PFSK-1 (cell line): ENCODE data around the gene WSCD2.

Experiments
- FOXP2 ChIP-seq: optimal IDR thresholded peaks from 2 replicates; pipeline ENCODE3; 2011; ENCODE audit warnings: borderline replicate concordance, control low read depth, inconsistent platforms; ENCODE audit not compliant: insufficient read depth; ENCODE audit errors: extremely low read length, extremely low read depth
- POLR2AphosphoS5 ChIP-seq: IDR thresholded peaks from 2 replicates; pipeline ENCODE4 v1.6.1; 2012; ENCODE audit warnings: low read depth, mild to moderate bottlenecking, control low read depth, low read length, moderate library complexity
- SIN3A ChIP-seq: IDR thresholded peaks from 2 replicates; pipeline ENCODE4 v1.6.1; 2012; ENCODE audit warnings: mild to moderate bottlenecking, low read length, moderate library complexity, borderline replicate concordance; ENCODE audit not compliant: insufficient read depth
- TAF1 ChIP-seq: IDR thresholded peaks from 2 replicates; pipeline ENCODE4 v1.6.1; 2012; ENCODE audit warnings: low read length, control low read depth, borderline replicate concordance; ENCODE audit not compliant: insufficient read depth
- TF ChIP-seq, protein P1 (sequence below), 2 experiments: IDR thresholded peaks; 2 replicates each; pipeline versions ENCODE4 v1.6.1 to v1.8.0; 2011 to 2012; ENCODE audit warnings: low read depth in 2 of 2, low read length in 2 of 2, control low read depth in 1 of 2, inconsistent platforms in 1 of 2, mild to moderate bottlenecking in 1 of 2, moderate library complexity in 1 of 2; ENCODE audit not compliant: insufficient read depth in 1 of 2

DNA sequence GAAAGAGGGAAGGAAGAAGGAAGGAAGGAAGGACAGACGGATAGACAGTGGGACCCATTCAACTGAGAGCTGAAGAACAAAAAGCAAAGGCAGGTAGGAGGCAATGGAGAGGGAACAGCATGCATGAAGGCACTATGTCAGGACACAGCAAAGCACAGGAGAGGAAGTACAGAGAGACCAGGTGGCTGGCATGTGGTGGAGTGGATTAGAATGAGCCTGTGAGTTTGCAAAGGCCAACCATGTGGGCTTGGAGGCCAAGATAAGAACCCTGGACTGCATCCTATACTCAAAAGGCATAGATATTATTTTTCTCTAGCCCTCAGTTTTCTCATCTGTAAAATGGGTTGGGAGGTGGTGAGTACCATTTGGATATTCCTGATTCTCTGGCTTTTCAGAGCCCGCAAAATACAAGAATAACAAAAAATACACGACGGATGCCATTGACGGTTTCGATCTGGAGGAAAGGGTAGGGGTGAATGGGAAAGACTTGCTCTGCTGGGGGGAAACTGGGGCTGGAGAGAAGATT lies 102.9 kb downstream of the WSCD2 start:
- TF ChIP-seq TAF1 = no peak
- TF ChIP-seq FOXP2 = no peak
- TF ChIP-seq, protein P1, sequence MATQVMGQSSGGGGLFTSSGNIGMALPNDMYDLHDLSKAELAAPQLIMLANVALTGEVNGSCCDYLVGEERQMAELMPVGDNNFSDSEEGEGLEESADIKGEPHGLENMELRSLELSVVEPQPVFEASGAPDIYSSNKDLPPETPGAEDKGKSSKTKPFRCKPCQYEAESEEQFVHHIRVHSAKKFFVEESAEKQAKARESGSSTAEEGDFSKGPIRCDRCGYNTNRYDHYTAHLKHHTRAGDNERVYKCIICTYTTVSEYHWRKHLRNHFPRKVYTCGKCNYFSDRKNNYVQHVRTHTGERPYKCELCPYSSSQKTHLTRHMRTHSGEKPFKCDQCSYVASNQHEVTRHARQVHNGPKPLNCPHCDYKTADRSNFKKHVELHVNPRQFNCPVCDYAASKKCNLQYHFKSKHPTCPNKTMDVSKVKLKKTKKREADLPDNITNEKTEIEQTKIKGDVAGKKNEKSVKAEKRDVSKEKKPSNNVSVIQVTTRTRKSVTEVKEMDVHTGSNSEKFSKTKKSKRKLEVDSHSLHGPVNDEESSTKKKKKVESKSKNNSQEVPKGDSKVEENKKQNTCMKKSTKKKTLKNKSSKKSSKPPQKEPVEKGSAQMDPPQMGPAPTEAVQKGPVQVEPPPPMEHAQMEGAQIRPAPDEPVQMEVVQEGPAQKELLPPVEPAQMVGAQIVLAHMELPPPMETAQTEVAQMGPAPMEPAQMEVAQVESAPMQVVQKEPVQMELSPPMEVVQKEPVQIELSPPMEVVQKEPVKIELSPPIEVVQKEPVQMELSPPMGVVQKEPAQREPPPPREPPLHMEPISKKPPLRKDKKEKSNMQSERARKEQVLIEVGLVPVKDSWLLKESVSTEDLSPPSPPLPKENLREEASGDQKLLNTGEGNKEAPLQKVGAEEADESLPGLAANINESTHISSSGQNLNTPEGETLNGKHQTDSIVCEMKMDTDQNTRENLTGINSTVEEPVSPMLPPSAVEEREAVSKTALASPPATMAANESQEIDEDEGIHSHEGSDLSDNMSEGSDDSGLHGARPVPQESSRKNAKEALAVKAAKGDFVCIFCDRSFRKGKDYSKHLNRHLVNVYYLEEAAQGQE (IDR thresholded peaks at IDR 0.05; ENCODE audit: insufficient read depth in 1 of 2, low read depth in 2 of 2, low read length in 2 of 2) = no peak
- TF ChIP-seq POLR2AphosphoS5 = no peak
- TF ChIP-seq SIN3A = no peak
